ENCODE data around the gene INCENP. TPM values are rescaled to one million over a fixed set of nuclear protein-coding genes. Genes with fewer than 3 reads are reported as not detected.

INCENP gene
- total RNA-seq, 1 experiment from 2014 or later = 101 TPM

- Histone ChIP-seq H3K4me1 (no peaks in the 10 kb centered on the region), H3K9me3 (no peaks in the 10 kb centered on the region), H3K36me3 (ENCODE audit: control insufficient read depth, insufficient read depth, low read length) (peaks cover 4% of the 10 kb centered on the region), H3K4me3 (ENCODE audit: low read depth, low read length) (no peak overlapping the region), H3K27me3 (replicated peaks; ENCODE audit: control insufficient read depth, insufficient read depth, low read length) (no peaks in the 10 kb centered on the region)
- Mint-ChIP-seq H3K27me3 (ENCODE audit: insufficient read depth, unreplicated experiment) (no peaks in the 10 kb centered on the region), H3K4me1 (ENCODE audit: low read depth, unreplicated experiment) (no peaks in the 10 kb centered on the region), H3K4me3 (ENCODE audit: unreplicated experiment) (no peak overlapping the region), H3K9me3 (ENCODE audit: unreplicated experiment) (no peaks in the 10 kb centered on the region), H3K36me3 (ENCODE audit: insufficient read depth, unreplicated experiment) (peaks cover 24% of the 10 kb centered on the region), H3K27ac (ENCODE audit: unreplicated experiment) (no peak overlapping the region)
- TF ChIP-seq, protein P1, sequence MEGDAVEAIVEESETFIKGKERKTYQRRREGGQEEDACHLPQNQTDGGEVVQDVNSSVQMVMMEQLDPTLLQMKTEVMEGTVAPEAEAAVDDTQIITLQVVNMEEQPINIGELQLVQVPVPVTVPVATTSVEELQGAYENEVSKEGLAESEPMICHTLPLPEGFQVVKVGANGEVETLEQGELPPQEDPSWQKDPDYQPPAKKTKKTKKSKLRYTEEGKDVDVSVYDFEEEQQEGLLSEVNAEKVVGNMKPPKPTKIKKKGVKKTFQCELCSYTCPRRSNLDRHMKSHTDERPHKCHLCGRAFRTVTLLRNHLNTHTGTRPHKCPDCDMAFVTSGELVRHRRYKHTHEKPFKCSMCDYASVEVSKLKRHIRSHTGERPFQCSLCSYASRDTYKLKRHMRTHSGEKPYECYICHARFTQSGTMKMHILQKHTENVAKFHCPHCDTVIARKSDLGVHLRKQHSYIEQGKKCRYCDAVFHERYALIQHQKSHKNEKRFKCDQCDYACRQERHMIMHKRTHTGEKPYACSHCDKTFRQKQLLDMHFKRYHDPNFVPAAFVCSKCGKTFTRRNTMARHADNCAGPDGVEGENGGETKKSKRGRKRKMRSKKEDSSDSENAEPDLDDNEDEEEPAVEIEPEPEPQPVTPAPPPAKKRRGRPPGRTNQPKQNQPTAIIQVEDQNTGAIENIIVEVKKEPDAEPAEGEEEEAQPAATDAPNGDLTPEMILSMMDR (IDR thresholded peaks at IDR 0.05; ENCODE audit: insufficient read depth in 1 of 2, low read depth in 1 of 2, low read length in 1 of 2, severe bottlenecking in 1 of 2, unreplicated experiment in 1 of 2) = no peak
- no peak for DNase-seq
- CTCF ChIA-PET = no interaction called here
- BruUV-seq (replicated peaks) = no TSS peak
- POLR2A ChIA-PET = no interaction called here
- intact Hi-C loops (cut with micrococcal nuclease; ENCODE audit: unreplicated experiment) = no loop called here
Observed at GRCh38 chr11:62153617-62154016, 29.8 kb downstream of the INCENP start.

- no TSS peak for BruUV-seq (replicated peaks)
- no peak overlapping the region for H3K27ac Mint-ChIP-seq (ENCODE audit: unreplicated experiment)
- no peak for DNase-seq
- no peaks in the 10 kb centered on the region for H3K4me1 ChIP-seq
- H3K36me3 Mint-ChIP-seq (ENCODE audit: insufficient read depth, unreplicated experiment) = peaks cover 6% of the 10 kb centered on the region
- H3K9me3 ChIP-seq = no peaks in the 10 kb centered on the region
- H3K36me3 ChIP-seq (ENCODE audit: control insufficient read depth, insufficient read depth, low read length) = no peaks in the 10 kb centered on the region
- no peaks in the 10 kb centered on the region for H3K4me1 Mint-ChIP-seq (ENCODE audit: low read depth, unreplicated experiment)
- no peaks in the 10 kb centered on the region for H3K9me3 Mint-ChIP-seq (ENCODE audit: unreplicated experiment)
- H3K4me3 Mint-ChIP-seq (ENCODE audit: unreplicated experiment) = no peak overlapping the region
- POLR2A ChIA-PET = no interaction called here
- no peak overlapping the region for H3K4me3 ChIP-seq (ENCODE audit: low read depth, low read length)
- intact Hi-C loops (cut with micrococcal nuclease; ENCODE audit: unreplicated experiment) = no loop called here
- CTCF ChIA-PET = no interaction called here
- H3K27me3 ChIP-seq (replicated peaks; ENCODE audit: control insufficient read depth, insufficient read depth, low read length) = no peaks in the 10 kb centered on the region
- TF ChIP-seq, protein P1 (IDR thresholded peaks at IDR 0.05; ENCODE audit: insufficient read depth in 1 of 2, low read depth in 1 of 2, low read length in 1 of 2, severe bottlenecking in 1 of 2, unreplicated experiment in 1 of 2) = no peak
- peaks cover 14% of the 10 kb centered on the region for H3K27me3 Mint-ChIP-seq (ENCODE audit: insufficient read depth, unreplicated experiment)
Observed at GRCh38 chr11:62157603-62158002, 33.8 kb downstream of the INCENP start.

- intact Hi-C loops (cut with micrococcal nuclease; ENCODE audit: unreplicated experiment) = no loop called here
- no TSS peak for BruUV-seq (replicated peaks)
- H3K27ac Mint-ChIP-seq (ENCODE audit: unreplicated experiment) = no peak overlapping the region
- POLR2A ChIA-PET = no interaction called here
- DNase-seq = no peak
- H3K4me3 ChIP-seq (ENCODE audit: low read depth, low read length) = no peak overlapping the region
- no peak overlapping the region for H3K4me3 Mint-ChIP-seq (ENCODE audit: unreplicated experiment)
- CTCF ChIA-PET = no interaction called here
- no peaks in the 10 kb centered on the region for H3K9me3 ChIP-seq
- peaks cover 4% of the 10 kb centered on the region for H3K27me3 Mint-ChIP-seq (ENCODE audit: insufficient read depth, unreplicated experiment)
- no peaks in the 10 kb centered on the region for H3K4me1 ChIP-seq
- H3K9me3 Mint-ChIP-seq (ENCODE audit: unreplicated experiment) = no peaks in the 10 kb centered on the region
- H3K36me3 Mint-ChIP-seq (ENCODE audit: insufficient read depth, unreplicated experiment) = no peaks in the 10 kb centered on the region
- no peaks in the 10 kb centered on the region for H3K4me1 Mint-ChIP-seq (ENCODE audit: low read depth, unreplicated experiment)
- no peaks in the 10 kb centered on the region for H3K27me3 ChIP-seq (replicated peaks; ENCODE audit: control insufficient read depth, insufficient read depth, low read length)
- TF ChIP-seq, protein P1 (IDR thresholded peaks at IDR 0.05; ENCODE audit: insufficient read depth in 1 of 2, low read depth in 1 of 2, low read length in 1 of 2, severe bottlenecking in 1 of 2, unreplicated experiment in 1 of 2) = no peak
- H3K36me3 ChIP-seq (ENCODE audit: control insufficient read depth, insufficient read depth, low read length) = no peaks in the 10 kb centered on the region
Observed at GRCh38 chr11:62166371-62166770, 42.6 kb downstream of the INCENP start.

Measured in Caco-2 (cell line).